LoVo (cell line): ENCODE measurements around the gene ALKBH4.
"Not testable (repeated sequence)": the region's sequence is repeated elsewhere in the genome, so short reads cannot be mapped to it uniquely, and the experiment has no call there.

Experiments used
- DNase-seq: peaks from one replicate; pipeline ENCODE4 v3.0.0-alpha.2; 2016; ENCODE audit warnings: low spot score

The ALKBH4 gene

DNA sequence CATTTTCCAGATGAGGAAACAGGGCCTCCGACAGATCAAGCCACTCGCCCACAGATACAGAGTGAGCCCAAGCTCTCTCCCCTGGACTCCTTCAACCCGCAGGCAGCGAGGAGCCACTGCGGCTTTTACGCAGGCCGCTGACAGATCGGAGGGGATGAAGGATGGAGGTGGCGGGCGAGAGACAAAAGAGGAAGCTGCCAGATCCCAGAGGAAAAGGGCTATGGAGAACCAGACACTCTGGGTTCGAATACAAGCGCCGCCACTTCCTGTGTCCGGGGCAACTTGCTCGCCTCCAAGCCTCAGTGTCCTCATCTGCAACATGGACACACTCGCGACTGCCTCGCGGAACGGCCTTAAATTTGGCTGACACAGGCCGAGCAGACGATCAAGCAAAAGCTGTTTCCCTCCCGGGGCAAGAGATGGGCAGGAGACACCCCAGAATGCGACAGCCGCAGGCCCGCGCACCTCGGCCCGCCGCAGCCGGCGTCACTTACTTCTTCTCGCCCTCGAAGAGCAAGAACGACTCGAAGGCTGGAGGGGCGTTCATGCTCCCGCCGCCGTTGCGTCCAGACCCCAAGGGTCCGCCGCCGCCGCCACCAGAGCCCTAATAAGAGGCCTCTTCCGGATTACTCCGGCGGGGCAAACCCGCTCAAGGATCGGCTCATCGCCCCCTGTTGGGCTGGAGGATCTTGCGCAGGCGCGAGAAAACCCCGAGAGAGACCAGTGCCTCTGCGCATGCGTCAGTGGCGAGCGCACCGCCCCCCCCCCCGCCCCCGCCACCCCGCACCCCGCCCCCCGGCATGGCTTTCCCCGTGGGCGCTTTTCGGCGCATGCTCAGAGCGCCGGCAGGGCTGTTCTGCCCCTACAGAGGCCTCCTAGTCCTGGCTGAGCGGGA lies 13.9 kb upstream of the ALKBH4 start, which contains the start of gene POLR2J:
Gene POLR2J, minus strand, starts transcription at position 609 of the 895 bp plus-strand sequence. Its CDS starts 62 bp downstream, at position 547.
- DNase-seq = peak; percentile 58

DNA sequence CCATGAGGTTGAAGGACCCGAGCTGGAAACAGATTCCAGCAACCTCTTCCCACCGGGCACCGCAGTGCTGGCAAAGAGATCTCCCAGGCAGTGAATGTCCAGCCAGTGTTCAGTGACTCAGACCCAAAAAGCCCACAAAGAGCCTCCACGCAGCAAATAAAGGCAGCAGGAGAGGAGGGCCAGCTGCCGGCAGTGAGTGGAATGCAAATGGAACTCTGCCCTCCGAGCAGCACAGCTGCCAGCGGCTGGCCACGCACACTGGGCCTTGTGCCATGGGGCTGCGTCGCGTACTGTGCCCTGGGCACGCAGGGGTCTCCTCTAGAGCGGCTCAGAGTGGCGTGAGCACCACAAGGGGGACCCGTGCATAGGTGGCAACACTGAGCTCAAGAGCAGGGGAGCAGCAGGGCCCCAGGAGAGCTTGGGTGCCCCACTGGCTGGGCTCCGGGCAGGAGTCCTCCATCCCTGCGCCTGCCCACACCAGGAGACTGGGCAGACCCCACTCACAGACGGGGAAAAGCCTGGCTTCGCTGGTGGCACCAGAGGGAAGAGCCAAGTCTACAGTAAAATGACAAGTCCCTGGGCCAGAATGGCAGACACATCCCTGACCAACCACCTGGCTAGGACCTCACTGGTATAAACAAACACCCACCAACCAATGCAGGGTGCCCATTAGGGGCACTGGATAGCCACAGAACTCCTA lies 10.2 kb upstream of the ALKBH4 start:
- not testable (repeated sequence) for DNase-seq

DNA sequence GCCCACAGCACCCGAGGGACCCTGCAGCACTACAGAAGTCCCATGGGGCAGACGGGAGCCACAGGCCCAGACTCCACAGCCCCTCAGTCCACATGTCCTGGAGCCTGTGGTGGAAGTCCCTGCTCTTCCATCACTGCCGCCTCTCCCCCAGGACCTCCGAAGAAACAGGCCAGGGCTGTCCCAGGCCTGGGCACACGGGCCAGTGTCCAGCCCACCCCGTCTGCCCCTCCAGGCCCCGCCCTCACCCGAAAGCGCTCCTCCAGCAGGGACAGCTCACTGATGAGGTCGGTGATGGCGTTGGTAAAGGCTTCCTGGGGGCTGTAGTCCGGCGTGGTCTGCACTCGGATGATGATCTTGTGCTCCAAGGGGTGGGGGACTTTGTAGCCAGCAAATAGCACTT lies 9.5 kb upstream of the ALKBH4 start:
- not testable (repeated sequence) for DNase-seq

DNA sequence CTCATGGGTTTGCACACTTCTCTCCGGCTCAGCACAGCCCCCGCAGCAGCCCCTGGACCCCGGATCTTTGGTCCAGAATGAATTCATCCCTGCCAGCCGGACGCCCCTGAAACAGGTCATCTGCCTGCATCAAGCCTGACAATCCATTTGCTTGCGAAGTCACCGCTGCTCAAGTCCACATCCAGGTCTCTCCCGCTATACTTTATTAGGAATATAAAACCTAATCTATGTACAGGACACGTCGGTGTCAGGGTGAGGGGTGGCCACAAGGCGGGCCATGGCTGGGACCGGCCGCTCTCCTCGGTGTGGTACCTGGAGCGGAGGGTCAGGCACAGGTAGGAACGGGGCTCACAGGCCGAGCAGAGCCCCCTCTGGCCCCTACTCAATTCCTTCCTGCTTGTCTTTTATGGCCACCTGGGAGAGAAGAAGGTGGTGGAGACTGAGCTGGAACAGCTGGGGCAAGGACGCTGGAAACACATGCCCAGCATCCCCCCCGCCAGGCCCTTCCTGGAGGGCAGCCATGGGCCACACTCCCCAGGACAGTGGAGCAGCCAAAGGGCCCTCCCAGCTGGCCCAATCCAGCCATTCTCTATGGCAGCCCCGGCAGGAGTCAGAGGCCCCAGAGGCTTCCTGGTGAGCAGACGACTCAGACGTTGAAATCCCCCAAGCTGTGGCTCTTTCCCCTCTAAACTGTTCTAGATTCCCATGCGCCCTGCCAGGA lies 8.8 kb upstream of the ALKBH4 start:
- no peak for DNase-seq

DNA sequence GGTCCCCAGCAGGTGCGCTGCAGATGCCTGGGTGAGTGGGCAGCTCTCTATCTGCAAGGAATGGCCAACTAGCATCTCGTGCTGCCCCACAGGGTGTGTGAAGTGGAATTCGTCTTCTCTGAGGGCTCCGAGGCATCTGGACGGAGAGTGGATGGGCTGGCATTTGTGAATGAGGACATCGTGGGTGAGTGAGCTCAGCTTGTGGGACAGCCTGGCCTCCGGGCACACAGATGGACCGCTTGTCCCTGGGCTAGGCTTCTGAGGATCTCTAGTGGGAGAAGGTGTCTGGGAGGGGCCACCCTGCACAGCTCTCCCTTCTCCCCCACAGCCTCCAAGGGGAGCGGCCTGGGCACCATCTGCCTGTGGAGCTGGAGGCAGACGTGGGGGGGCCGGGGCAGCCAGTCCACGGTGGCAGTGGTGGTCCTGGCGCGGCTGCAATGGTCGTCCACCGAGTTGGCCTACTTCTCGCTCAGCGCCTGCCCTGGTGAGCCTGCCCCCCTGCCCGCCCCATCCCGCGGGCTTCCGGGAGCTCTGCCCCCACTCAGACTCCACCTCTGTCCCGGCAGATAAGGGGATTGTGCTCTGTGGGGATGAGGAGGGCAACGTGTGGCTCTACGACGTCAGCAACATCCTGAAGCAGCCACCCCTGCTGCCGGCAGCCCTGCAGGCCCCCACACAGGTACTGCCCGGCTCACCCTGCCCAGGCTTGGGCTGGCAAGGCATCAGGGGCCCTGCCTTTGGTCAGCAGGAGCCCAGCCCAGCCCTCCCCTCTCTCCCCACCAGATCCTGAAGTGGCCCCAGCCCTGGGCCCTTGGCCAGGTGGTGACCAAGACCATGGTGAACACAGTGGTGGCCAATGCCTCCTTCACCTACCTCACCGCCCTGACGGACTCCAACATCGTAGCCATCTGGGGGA lies 7.7 kb upstream of the ALKBH4 start:
- no peak for DNase-seq

DNA sequence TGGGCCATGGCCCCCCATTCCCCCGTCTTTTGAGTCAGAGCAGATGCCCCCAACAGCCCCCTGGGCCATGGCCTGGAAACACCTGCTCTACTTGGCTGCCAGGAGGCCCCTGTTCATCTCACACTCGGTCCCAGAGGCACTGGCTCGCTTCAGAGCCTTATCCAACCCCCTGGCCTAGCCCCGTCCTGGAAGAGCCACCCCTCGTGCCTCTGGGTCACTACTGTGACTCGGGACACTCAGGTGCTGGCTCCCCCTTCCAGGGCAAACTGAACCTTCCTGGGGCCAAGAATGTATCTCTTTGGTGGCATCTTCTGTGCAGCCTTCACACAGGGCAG lies 7.1 kb upstream of the ALKBH4 start:
- no peak for DNase-seq

DNA sequence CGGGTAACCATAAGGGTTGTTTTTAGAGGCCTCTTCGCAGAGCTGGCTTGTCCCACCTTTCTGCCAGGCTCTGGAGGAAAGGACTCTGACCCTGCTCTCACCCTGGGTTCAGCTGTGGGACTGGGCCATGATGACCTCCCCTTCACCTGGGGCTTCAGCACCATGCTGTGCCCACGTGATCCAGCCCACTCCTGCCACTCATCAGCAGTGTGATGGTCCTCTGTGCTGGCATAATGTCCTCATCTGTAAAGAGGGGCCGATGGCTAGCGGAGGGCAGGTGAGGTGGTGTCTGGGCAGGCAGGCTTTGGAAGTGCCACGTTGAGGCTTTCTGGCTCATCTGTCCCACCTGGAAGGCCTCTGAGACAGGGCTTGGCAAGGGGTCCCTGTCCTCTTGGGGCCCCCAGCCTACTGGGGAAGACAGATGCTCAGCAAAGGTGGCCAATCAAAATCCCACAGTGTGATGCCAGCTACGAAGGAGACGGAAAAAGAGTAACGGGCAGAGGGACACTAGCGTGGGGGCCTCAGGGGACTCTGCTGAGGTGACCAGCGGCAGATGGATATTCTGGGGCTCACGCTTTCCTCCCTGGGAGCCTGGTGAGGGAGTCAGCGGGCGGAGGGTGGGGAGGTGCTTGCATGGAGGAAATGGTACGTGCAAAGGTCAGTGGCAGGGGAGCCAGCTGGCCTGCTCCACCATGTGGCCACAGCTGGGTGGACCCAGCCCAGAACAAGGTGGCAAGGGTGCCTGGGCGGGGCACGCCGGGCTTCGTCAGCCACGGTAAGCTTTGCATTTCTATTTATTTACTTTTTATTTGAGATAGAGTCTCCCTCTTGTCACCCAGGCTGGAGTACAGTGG lies 5.5 kb upstream of the ALKBH4 start:
- DNase-seq = no peak

DNA sequence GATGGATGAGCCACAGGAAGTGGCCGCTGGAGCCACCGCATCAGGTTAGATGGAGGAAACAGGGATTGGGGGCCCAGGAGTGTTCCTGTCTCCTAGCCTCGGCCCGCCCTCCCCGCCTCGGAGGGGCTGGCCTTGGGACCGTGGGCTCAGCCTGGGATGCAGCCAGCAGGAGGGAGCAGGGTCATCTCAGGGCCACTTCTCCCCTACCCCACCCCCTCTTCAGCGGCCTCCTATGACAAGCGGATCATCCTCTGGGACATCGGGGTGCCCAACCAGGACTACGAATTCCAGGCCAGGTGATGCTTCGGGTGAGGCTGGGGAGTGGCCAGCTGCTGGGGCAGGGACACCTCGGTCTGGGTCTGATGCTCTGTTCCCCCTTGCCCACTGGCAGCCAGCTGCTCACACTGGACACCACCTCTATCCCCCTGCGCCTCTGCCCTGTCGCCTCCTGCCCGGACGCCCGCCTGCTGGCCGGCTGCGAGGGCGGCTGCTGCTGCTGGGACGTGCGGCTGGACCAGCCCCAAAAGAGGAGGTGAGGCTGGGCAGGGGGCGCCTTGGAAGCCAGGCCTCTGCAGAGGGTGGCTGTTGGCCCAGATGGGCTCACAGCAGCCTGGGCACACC lies 4.8 kb upstream of the ALKBH4 start:
- DNase-seq = no peak

DNA sequence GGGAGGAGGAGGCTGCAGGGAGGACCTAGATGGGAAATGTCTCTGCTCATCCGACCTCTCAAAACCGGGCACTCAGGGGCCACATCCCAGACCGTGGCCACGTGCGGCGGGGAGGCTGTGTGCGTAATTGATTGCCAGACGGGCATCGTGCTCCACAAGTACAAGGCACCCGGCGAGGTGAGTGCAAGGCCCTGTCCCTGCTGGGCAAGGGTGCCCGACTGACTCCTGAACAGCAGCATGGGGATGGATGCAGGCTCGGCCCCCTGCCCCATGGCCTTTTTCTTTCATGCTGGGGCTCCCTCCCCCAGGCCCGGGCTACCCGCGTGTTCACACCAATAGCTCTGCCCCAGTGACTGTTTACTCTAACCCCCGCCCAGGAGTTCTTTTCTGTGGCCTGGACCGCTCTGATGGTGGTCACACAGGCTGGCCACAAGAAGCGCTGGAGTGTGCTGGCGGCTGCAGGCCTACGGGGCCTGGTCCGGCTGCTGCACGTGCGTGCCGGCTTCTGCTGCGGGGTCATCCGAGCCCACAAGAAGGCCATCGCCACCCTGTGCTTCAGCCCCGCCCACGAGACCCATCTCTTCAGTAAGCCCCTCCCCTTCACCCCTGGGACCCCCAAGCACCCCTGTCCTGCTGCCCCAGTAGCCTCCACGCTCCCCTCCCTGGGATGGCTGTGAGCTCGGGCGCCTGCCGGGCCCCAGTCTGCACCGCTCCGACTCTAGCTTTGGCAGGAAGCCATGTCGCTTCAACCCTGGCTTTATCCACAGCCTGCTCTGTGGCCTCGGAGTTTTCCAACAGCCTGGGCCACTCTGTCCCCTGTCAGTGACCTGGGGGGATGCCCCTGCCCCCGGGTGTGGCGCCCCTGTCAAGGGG lies 4.1 kb upstream of the ALKBH4 start:
- no peak for DNase-seq

DNA sequence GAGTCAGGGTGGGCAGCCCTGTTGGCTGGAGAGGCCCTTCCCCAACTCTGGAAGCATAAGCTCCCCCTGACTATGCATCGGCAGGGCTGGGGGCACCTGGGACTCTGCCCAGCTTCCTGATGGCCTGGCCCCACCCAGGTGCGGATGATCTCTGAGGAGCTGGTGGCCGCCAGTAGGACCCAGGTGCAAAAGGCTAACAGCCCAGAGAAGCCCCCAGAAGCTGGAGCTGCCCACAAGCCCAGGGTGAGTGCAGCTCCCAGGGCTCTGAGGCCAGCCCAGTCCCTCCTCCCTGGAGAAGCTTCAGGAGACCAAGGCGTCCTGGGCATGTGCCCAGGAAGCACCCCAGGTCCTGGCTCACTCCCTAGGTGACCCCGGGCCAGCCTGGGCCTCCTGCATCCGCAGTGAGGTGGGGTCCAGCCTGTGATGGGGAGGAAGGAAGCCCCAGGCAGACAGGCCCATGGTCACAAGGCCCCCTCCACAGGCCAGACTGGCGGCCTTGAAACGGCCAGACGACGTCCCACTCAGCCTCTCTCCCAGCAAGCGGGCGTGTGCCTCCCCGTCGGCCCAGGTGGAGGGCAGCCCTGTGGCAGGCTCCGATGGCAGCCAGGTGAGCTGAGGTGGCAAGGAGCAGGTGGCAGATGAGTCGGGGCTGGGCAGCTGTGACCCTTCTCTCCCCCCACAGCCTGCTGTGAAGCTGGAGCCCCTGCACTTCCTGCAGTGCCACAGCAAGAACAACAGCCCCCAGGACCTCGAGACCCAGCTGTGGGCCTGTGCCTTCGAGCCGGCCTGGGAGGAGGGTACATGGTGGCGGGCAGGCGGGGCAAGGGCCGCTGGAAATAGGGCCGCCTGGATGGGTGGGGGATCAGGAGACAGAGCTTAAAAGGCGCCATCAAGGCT lies 3.2 kb upstream of the ALKBH4 start:
- no peak for DNase-seq

DNA sequence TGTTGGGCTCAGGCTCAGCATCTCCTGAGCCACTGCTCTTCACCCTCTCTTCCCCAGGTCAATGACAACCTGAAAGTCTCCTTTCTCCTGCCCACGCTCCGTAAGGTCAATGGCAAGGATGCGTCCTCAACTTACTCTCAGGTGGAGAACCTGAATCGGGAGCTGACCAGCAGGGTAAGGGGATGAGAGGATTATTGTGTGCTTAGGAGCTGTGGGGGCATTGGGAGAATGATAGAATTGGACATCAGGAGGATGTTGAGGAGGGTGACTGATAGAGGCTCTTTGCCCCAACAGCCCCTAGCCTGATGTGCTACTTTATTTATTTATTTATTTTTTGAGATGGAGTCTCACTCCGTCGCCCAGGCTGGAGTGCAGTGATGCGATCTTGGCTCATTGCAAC lies 1.4 kb upstream of the ALKBH4 start:
- no peak for DNase-seq

DNA sequence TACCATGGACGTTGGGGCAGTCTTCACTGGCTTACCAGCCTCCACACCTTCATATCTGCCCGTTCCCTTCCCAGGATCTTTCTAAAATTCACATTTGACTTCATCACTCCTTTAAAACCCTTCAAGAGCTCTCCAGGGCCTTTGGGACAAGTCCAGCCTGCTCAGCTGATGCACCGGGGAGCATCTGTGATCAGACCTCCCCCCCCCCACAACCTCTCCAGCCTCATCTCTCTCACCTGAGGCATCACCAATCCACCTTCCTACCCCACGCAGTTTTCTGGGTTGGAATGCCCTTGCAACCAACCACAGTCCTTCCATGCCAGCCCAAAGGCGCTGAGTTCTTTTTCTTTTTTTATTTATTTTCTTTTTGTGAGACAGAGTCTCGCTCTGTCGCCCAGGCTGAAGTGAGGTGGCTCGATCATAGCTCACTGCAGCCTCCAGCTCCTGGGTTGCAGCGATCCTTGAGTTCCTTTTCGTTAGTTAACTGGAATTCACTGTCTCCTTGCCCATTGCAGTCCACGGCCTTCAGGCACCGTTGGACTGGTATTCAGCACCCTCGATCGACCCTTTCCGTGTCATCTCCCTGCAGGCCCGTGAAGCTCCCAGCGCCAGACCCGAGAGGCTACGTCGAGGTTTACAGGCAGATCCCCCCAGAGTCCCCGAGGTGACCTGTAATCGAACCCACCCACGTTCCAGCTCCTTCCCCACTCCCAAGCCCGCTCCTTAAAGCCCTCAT lies 654 bp downstream of the ALKBH4 start:
- DNase-seq = peak; percentile 17

DNA sequence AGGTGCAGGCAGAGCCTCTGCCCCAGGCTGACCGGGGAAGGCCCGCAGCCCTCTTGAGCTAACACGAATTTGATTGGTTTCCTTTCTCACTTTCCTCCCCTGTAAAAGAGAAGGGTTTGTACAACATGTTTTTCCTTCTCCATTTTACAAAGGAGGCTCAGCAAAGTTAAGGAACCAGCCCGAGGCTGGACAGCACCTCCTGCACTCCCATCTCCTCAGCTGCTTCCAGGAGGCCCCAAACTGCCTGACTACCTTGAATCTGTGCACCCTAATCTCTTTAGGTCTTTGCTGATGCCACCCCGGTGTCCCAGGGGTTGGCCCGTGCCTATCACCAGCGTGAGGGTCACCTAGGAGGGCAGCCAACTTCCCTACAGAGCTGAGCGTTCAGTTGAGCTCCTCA lies 4.2 kb downstream of the ALKBH4 start:
- DNase-seq = no peak

DNA sequence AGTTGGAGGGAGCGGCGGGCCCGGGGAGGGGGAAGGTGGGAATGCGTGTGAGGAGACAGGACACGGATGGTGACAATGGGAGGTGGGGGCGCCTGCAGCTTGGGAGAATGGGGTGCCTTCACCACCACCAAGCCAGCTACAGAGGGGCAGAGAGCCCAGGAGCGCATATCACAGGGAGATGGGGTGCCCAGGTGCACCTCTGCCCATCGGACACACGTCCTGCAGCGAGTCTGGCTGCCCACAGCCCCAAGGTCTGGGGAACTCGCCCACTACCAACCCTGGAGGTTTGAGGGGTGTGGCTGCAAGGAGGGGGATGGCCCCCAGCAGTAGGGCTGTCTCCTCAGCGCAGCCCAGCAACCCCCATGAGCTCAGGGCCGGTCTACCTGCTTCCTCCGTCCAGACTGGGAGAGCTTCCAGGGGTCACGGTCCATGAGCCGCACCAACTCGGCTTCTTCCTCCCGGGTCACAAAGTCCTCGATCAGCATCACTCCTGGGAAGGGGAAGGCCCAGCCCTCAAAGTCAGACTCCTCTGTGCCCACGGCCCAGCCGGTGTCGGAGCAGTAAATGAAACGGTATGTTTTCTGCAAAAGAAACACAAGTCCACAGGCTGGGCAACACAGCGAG lies 5.3 kb downstream of the ALKBH4 start:
- DNase-seq = no peak

DNA sequence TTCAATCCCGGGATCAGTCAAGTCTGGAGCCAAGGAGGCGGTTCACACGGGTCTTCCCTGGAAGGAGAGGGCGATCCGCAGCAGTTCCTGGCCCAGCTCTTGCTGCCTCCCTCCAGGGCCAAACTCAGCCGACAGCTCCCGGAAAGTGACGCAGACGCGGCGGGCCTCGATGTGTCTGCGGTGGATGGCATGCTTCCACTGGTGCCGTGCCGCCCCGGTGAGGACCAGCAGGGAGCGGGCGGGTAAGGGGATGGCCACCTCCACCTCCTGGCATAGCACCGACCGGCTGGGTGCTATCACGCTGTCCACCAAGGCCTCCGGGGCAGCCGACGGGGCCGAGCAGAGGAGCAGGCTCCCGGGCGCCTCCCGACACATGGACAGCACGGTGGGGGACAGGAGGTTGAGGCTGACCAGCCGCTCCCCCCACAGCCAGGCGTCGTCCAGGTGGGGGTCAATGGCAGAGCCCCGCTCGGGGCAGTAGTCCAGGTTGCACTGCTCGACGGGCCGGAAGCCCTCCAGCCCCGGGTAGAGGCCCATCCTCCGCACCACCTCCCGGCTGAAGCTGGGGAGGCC lies 7.2 kb downstream of the ALKBH4 start:
- no peak for DNase-seq

DNA sequence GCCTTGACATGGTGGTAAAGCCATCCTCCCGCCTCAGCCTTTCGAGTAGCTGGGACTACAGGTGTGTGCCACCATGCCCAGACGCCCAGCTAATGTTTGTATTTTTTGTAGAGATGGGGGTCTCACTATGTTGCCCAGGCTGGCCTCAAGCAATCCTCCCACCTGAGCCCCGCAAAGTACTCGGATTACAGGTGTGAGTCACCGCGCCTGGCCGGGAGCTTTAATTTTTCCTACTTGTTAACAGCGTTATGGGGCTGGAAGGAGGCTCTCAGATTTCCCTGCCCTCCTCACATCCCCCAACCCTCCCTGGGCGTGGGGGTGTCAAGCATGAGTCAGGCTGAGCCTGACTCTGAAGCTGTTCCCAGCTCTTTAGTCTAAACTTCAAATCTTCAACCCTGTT lies 8.3 kb downstream of the ALKBH4 start:
- no peak for DNase-seq

DNA sequence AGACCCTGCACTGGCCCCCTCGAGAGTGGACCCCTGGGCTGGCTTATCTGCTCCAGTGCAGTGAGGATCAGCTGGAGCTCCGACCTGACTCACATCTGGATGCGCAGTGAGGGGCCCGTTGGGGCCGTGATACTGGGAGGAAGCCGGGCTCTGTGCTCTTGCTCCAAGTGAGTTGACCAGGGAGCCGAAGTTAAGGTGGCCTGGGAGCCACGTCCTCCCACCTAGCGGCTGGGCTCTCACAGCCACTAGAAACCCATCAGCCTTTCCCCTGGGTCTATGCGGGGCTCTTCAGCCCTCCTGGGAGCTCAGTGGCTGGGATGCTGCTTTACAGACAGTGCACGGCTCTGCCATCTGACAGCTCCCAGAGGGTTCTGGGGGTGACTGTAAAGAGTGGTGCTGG lies 9.1 kb downstream of the ALKBH4 start:
- DNase-seq = no peak
